GM23248 (cell line): Measurements from ENCODE around the gene UBE2L3. TPM values are rescaled to one million over a fixed set of nuclear protein-coding genes. Genes with fewer than 3 reads are reported as not detected.

Experiments
- DNase-seq: peaks from one replicate; pipeline ENCODE4 v3.0.0-alpha.2; 2015
- H2AFZ ChIP-seq: fragments of 200-600 bp; sonication (generic); 2 replicates; pipeline ENCODE4 v1.6.1; 2016; ENCODE audit warnings: antibody characterized with exemption
- H3F3A ChIP-seq: fragments of 200-600 bp; sonication (generic); 2 replicates; pipeline ENCODE4 v1.6.1; 2016; ENCODE audit warnings: mild to moderate bottlenecking, antibody characterized with exemption, mixed run types; ENCODE audit not compliant: insufficient read depth
- H3K27ac ChIP-seq: fragments of 200-600 bp; sonication (generic); 2 replicates; pipeline ENCODE4 v1.5.1; 2016; ENCODE audit warnings: mild to moderate bottlenecking
- H3K27me3 ChIP-seq: fragments of 200-600 bp; sonication (generic); replicated peaks from 2 replicates; pipeline ENCODE4 v1.6.1; 2016; ENCODE audit warnings: mild to moderate bottlenecking; ENCODE audit not compliant: insufficient read depth
- H3K36me3 ChIP-seq: fragments of 200-600 bp; sonication (generic); 2 replicates; pipeline ENCODE4 v1.6.1; 2016; ENCODE audit warnings: low read depth, mild to moderate bottlenecking
- H3K4me1 ChIP-seq: fragments of 200-600 bp; sonication (generic); 2 replicates; pipeline ENCODE4 v1.6.1; 2016; ENCODE audit warnings: mild to moderate bottlenecking; ENCODE audit not compliant: insufficient read depth
- H3K4me2 ChIP-seq: fragments of 200-600 bp; sonication (generic); one replicate; pipeline ENCODE4 v1.6.1; 2016; ENCODE audit warnings: mild to moderate bottlenecking; ENCODE audit not compliant: unreplicated experiment
- H3K4me3 ChIP-seq: fragments of 200-600 bp; sonication (generic); 2 replicates; pipeline ENCODE4 v1.5.1; 2016; ENCODE audit warnings: mild to moderate bottlenecking
- H3K79me2 ChIP-seq: fragments of 200-600 bp; sonication (generic); 2 replicates; pipeline ENCODE4 v1.6.1; 2016; ENCODE audit warnings: mild to moderate bottlenecking; ENCODE audit not compliant: insufficient read depth
- H3K9ac ChIP-seq: fragments of 200-600 bp; sonication (generic); 2 replicates; pipeline ENCODE4 v1.6.1; 2016; ENCODE audit warnings: mild to moderate bottlenecking
- H3K9me2 ChIP-seq: fragments of 200-600 bp; sonication (generic); 2 replicates; pipeline ENCODE4 v1.6.1; 2016; ENCODE audit warnings: mixed run types, mild to moderate bottlenecking, moderate library complexity; ENCODE audit not compliant: insufficient read depth
- H3K9me3 ChIP-seq: fragments of 200-600 bp; sonication (generic); one replicate; pipeline ENCODE4 v1.6.1; 2017; ENCODE audit warnings: low read depth
- H4K20me1 ChIP-seq: fragments of 200-600 bp; sonication (generic); 2 replicates; pipeline ENCODE4 v1.6.0; 2016; ENCODE audit not compliant: insufficient read depth
- EZH2 ChIP-seq: fragments of 200-600 bp; sonication (generic); IDR thresholded peaks from 2 replicates; pipeline ENCODE4 v1.6.1; 2018; ENCODE audit warnings: antibody characterized with exemption, mild to moderate bottlenecking; ENCODE audit not compliant: insufficient read depth, poor library complexity, severe bottlenecking
- EZH2phosphoT487 ChIP-seq: fragments of 200-600 bp; sonication (generic); IDR thresholded peaks from 2 replicates; pipeline ENCODE4 v1.6.1; 2018; ENCODE audit warnings: antibody characterized with exemption, moderate library complexity, mild to moderate bottlenecking, low read depth; ENCODE audit not compliant: insufficient read depth
- WGBS, 2 experiments: methylation state at CpG; one replicate each; pipeline ENCODE4 v1.1.6; 2015 to 2017; ENCODE audit warnings: low lambda C conversion rate in 2 of 2, low coverage in 1 of 2; ENCODE audit errors: missing lambda C conversion rate in 2 of 2; 5-methylcytosine and 5-hydroxymethylcytosine counted together
- in situ Hi-C: fragments of 300-500 bp; cut with MboI; formaldehyde crosslinking; loops from 2 replicates; pipeline ENCODE4 v1.15.0; 2020
- polyA plus RNA-seq: library from polyadenylated mRNA; unstranded; fragments of >200 nt; fragmentation: Nextera tagmentation; extraction: Ambion mirVana; gene quantifications from 2 replicates; pipeline ENCODE4 v1.2.1, GENCODE V29; 2016
- total RNA-seq: library from RNA; depleted of rRNA; stranded (reverse); fragments of >200 nt; shearing (Covaris generic); gene quantifications from 2 replicates; pipeline ENCODE4 v1.2.3, GENCODE V29; 2014

UBE2L3 gene
- total and polyA plus RNA-seq, 2 experiments from 2014 or later = 57.2 to 115 TPM

DNA sequence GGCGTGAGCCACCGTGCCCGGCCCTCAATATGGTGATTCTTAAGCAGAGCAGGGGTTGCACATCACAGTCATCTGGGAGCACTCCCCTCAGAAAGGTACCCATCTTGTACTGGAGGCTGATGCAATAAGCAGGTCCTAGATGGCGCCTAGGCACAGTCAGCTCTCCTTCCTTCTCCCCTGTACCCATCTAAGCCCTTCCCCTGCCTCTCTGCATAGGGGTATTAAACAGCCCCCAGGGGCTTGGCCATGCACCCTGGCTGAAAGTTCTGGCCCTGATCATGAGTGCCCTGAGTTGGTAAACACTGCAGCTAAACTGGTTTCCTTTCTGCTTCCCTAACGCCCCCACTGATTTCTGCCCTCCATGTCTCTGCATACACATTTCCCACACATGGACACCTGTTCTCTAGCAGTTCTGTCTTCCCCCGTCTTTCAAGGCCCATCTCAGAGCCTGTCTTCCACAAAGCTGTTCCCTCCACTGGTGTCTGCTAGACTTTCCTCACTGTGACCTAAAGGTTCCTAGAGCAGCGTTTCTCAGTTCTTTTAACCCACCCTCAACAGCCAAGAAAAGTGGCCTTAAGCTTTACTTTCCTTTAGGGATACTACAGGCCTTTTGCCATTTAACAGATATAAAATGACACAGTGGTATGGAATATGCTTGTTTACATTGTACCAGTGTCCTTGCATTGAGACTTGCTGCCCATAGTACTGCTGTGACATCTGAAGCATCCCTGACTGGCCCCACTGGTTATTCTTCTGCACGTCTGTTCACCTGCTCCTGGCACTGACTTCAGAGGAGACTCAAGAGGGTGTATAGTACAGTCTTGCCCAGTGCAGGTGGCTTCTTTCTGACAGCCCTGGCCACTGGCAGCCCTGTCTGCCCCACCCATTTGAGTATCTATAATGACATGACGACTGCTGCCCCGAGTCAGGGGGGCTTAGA is 15.6 kb downstream of the UBE2L3 start:
- in situ Hi-C loops = no loop called here
- no peaks in the 10 kb centered on the region for H3K9me2 ChIP-seq
- no peak for DNase-seq
- TF ChIP-seq EZH2phosphoT487 (no peak), EZH2 (no peak)
- H3K4me1 ChIP-seq = no peaks in the 10 kb centered on the region
- no peak overlapping the region for H3K4me3 ChIP-seq
- H3K27ac ChIP-seq = no peak overlapping the region
- peaks cover 64% of the 10 kb centered on the region for H4K20me1 ChIP-seq
- no peaks in the 10 kb centered on the region; the same call in 1 of the 2 replicates for H3K36me3 ChIP-seq
- H2AFZ ChIP-seq = no peak overlapping the region
- 0 out of 2 replicates have a peak, but pooled peaks cover 2% of the 10 kb centered on the region for H3F3A ChIP-seq
- H3K4me2 ChIP-seq = no peak overlapping the region
- WGBS, 2 experiments = 83 to 88% methylated on average over 10 of the region's 10 CpGs
- H3K9ac ChIP-seq = no peak overlapping the region
- H3K9me3 ChIP-seq = no peaks in the 10 kb centered on the region
- H3K79me2 ChIP-seq = peaks cover 100% of the 10 kb centered on the region
- no peaks in the 10 kb centered on the region for H3K27me3 ChIP-seq

DNA sequence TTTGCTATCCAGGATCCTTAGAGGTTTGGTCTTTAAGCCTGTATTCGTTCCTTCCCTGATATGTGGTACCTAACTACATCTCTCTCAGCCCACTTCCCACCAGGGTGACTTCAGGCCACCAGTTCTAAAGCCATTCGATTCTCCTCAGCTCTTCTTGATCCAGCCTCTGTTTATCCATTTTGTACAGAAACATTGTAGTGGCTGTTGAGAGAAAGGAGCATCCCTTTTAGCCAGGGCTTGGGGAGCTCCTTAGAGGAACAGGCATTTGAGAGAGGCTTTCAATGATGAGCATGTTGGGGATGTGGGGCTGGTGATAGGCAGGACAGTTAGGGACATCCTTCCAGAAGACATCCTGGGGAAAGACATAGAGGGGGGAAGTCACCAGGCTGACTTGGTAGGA is 17.9 kb downstream of the UBE2L3 start:
- in situ Hi-C loops = no loop called here
- H3K36me3 ChIP-seq = no peaks in the 10 kb centered on the region; the same call in 1 of the 2 replicates
- WGBS, 2 experiments = 97 to 100% methylated on average over 2 of the region's 2 CpGs

DNA sequence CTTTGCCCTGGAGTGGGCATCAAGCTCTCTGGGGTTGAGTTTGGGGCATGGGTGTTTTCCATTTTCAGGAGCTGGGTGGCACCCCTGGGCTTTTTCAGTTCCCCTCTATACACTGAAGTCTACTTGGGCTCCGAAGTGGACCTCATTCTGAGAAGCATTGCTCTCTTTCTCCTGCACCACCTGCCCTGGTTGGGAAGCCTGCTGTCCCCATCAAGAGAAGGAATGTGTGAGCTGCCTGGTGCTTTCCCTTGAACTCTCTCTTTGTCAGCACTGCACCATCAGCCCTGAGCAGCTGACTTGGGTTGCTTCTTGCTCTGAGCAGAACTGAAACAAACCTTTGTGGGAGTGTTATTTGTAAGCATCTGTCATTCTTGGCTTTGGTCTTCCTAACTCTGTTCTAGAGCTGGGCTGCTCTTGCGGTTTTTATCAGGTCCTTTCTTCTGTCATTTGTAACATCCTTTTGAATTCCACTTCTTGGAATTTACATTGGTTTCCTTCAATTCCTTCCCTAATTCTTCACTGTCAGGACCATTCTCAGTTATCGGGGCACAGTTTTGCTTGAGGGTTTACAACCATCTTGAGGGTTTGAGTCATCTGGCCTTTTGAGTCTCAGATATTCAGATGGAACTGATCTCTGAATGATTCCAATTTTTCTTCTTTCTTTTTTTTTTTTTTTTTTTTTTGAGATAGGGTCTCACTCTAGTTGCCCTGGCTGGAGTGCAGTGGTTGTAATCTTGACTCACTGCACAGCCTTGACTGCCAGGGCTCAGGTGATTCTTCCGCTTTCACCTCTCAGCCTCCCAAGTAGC is 20.5 kb downstream of the UBE2L3 start:
- Histone ChIP-seq H4K20me1 (peaks cover 51% of the 10 kb centered on the region), H3K4me1 (no peaks in the 10 kb centered on the region; the same call in 1 of the 2 replicates), H3K9me3 (no peaks in the 10 kb centered on the region), H3K36me3 (no peaks in the 10 kb centered on the region; the same call in 1 of the 2 replicates), H3K9ac (no peak overlapping the region), H3K4me2 (no peak overlapping the region), H3F3A (0 out of 2 replicates have a peak, but pooled peaks cover 4% of the 10 kb centered on the region), H3K79me2 (peaks cover 100% of the 10 kb centered on the region), H3K27me3 (no peaks in the 10 kb centered on the region), H3K27ac (no peak overlapping the region), H3K9me2 (no peaks in the 10 kb centered on the region), H2AFZ (no peak overlapping the region), H3K4me3 (no peak overlapping the region)
- TF ChIP-seq EZH2 (no peak), EZH2phosphoT487 (no peak)
- no peak for DNase-seq
- in situ Hi-C loops = no loop called here
- 84 to 92% methylated on average over 4 of the region's 4 CpGs for WGBS, 2 experiments

More for the DNA sequence above, 17.9 kb downstream of the UBE2L3 start:
- H3K9ac ChIP-seq = no peak overlapping the region
- H4K20me1 ChIP-seq = peaks cover 58% of the 10 kb centered on the region
- no peaks in the 10 kb centered on the region for H3K9me2 ChIP-seq
- no peak overlapping the region for H3K4me3 ChIP-seq
- DNase-seq = no peak
- no peaks in the 10 kb centered on the region for H3K9me3 ChIP-seq
- no peak overlapping the region for H2AFZ ChIP-seq
- peaks cover 100% of the 10 kb centered on the region for H3K79me2 ChIP-seq
- no peak overlapping the region for H3K27ac ChIP-seq
- no peak overlapping the region for H3K4me2 ChIP-seq
- H3F3A ChIP-seq = 0 out of 2 replicates have a peak, but pooled peaks cover 4% of the 10 kb centered on the region
- TF ChIP-seq EZH2 = no peak
- TF ChIP-seq EZH2phosphoT487 = no peak
- no peaks in the 10 kb centered on the region for H3K4me1 ChIP-seq
- H3K27me3 ChIP-seq = no peaks in the 10 kb centered on the region

DNA sequence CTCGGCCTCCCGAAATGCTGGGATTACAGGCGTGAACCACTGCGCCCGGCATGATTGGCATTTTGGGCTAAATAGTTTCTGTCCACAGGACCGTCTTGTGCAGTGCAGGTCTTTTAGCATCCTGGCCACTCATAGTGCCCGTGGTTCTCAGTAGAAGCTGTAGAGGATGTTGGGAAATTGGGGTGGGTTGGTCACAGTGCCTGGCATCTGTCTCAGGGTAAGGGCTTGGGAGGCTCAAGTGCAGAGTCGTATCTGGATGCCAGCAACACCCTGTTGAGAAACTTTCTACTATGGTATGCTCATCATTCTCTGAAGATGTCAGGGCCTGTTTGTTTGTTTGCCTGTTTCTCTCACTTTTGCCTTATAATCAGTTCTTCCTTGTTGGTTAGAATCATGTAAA is 21.9 kb downstream of the UBE2L3 start:
- Histone ChIP-seq H3K79me2 (peaks cover 100% of the 10 kb centered on the region), H3K27ac (no peak overlapping the region), H3K9ac (no peak overlapping the region), H3F3A (0 out of 2 replicates have a peak, but pooled peaks cover 4% of the 10 kb centered on the region), H3K4me2 (no peak overlapping the region), H3K36me3 (no peaks in the 10 kb centered on the region), H2AFZ (no peak overlapping the region), H3K9me3 (no peaks in the 10 kb centered on the region), H3K4me3 (no peak overlapping the region), H3K9me2 (no peaks in the 10 kb centered on the region), H4K20me1 (peaks cover 50% of the 10 kb centered on the region), H3K4me1 (no peaks in the 10 kb centered on the region; the same call in 1 of the 2 replicates), H3K27me3 (no peaks in the 10 kb centered on the region)
- TF ChIP-seq EZH2 (no peak), EZH2phosphoT487 (no peak)
- no peak for DNase-seq
- WGBS, 2 experiments = 77 to 80% methylated on average over 8 of the region's 8 CpGs
- in situ Hi-C loops = no loop called here
